ENCODE results near the gene BLVRB. TPM values are rescaled to one million over a fixed set of nuclear protein-coding genes. Genes with fewer than 3 reads are reported as not detected.
"Not testable (repeated sequence)": the region's sequence is repeated elsewhere in the genome, so short reads cannot be mapped to it uniquely, and the experiment has no call there.

The BLVRB gene
- total RNA-seq, 2 experiments from 2014 or later = 21.2 to 21.7 TPM

GRCh38 chr19:40489882-40490230 lies 24.3 kb upstream of the BLVRB start:
- no peak for TF ChIP-seq CTCF (IDR thresholded peaks at IDR 0.05)
- H3K36me3 Mint-ChIP-seq (ENCODE audit: low read depth) = no peaks in the 10 kb centered on the region
- intact Hi-C loops (cut with micrococcal nuclease) = no loop called here
- no peaks in the 10 kb centered on the region for H3K9me3 Mint-ChIP-seq
- POLR2A ChIA-PET = no interaction called here
- peaks cover 17% of the 10 kb centered on the region for H3K27me3 Mint-ChIP-seq
- DNase-seq (no peak), ATAC-seq (no peak)
- H3K4me1 Mint-ChIP-seq (ENCODE audit: low read depth) = peaks cover 6% of the 10 kb centered on the region
- H3K27ac Mint-ChIP-seq = no peak overlapping the region
- CTCF ChIA-PET = no interaction called here
- no peak overlapping the region for H3K4me3 Mint-ChIP-seq

DNA sequence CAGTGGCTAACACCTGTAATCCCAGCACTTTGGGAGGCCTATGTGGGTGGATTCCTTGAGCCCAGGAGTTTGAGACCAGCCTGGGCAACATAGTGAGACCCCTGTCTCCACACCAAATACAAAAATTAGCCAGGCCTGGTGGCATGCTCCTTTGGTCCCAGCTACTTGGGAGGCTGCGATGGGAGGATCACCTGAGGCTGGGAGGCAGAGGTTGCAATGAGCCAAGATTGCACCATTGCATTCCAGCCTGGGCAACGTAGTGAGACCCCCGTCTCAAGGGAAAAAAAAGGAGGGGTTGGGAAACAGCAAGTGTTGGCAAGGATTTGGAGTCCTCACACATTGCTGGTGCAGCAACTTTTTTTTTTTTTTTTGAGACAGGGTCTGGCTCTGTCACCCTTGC lies 20.5 kb upstream of the BLVRB start:
- Mint-ChIP-seq H3K27me3 (peaks cover 18% of the 10 kb centered on the region), H3K9me3 (no peaks in the 10 kb centered on the region), H3K36me3 (ENCODE audit: low read depth) (no peaks in the 10 kb centered on the region), H3K27ac (no peak overlapping the region), H3K4me1 (ENCODE audit: low read depth) (peaks cover 6% of the 10 kb centered on the region), H3K4me3 (no peak overlapping the region)
- no peak for ATAC-seq
- no peak for TF ChIP-seq CTCF (IDR thresholded peaks at IDR 0.05)
- intact Hi-C loops (cut with micrococcal nuclease) = no loop called here
- POLR2A ChIA-PET = interaction anchor here (0.6 to 0.7 kb wide), 2 partner anchors 93 to 237 kb away, joined by 3 read pairs; no protein-coding TSS in a partner anchor
- CTCF ChIA-PET = no interaction called here
- DNase-seq = no peak

DNA sequence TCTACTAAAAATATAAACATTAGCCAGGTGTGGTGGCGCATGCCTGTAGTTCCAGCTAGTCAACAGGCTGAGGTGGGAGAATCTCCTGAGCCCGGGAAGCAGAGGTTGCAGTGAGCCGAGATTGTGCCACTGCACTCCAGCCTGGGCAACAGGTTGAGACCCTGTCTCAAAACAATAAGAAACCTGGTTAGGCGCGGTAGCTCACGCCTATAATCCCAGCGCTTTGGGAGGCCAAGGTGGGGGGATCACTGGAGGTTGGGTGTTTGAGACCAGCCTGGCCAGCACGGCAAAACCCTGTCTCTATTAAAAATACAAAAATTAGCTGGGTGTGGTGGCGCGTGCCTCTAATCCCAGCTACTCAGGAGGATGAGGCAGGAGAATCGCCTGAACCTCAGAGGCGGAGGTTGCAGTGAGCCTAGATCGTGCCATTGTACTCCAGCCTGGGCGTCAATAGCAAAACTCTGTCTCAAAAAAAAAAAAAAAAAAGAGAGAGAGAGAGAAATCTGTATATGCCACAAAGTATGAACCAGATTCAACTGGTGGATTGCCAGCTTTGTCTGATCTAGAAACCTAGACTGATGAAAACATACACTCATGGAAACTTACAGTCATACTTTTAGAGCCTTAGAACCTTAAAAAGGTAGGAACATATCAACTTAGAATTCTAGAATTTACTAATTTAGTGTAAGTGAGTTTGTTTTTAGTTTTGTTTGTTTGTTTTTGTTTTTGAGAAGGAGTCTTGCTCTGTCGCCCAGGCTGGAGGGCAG lies 10.5 kb upstream of the BLVRB start:
- CTCF ChIA-PET = interaction anchor here (1.4 kb wide), 1 partner anchor 159 kb away, joined by 4 read pairs; no protein-coding TSS in a partner anchor
- H3K9me3 Mint-ChIP-seq; intact Hi-C loops (cut with micrococcal nuclease); H3K36me3 Mint-ChIP-seq (ENCODE audit: low read depth); DNase-seq; POLR2A ChIA-PET; H3K4me3 Mint-ChIP-seq; H3K27ac Mint-ChIP-seq; H3K4me1 Mint-ChIP-seq (ENCODE audit: low read depth); H3K27me3 Mint-ChIP-seq: not testable (repeated sequence)
- ATAC-seq = peak; percentile 53

DNA sequence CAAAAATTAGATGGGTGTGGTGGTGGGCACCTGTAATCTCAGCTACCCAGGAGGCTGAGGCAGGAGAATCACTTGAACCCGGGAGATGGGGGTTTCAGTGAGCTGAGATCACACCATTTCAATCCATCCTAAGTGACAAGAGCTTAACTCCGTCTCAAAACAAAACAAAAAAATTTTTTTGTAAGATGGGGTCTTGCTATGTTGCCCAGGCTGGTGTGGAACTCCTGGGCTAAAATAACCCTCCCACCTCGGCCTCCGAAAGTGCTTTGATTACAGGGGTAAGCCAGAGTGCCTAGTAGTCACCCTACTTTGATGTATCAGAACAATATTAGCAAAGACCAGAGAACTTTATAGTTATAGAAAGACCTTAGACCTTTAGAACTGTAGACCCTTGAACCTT lies 9.2 kb upstream of the BLVRB start:
- Mint-ChIP-seq H3K36me3 (ENCODE audit: low read depth) (no peaks in the 10 kb centered on the region), H3K4me1 (ENCODE audit: low read depth) (peaks cover 2% of the 10 kb centered on the region), H3K4me3 (no peak overlapping the region), H3K27me3 (peaks cover 1% of the 10 kb centered on the region), H3K27ac (no peak overlapping the region), H3K9me3 (no peaks in the 10 kb centered on the region)
- DNase-seq (no peak), ATAC-seq (no peak)
- no peak for TF ChIP-seq CTCF (IDR thresholded peaks at IDR 0.05)
- ChIA-PET POLR2A (no interaction called here), CTCF (interaction anchor here (1.3 kb wide), 1 partner anchor 10 kb away, joined by 4 read pairs; no protein-coding TSS in a partner anchor)
- intact Hi-C loops (cut with micrococcal nuclease) = no loop called here

DNA sequence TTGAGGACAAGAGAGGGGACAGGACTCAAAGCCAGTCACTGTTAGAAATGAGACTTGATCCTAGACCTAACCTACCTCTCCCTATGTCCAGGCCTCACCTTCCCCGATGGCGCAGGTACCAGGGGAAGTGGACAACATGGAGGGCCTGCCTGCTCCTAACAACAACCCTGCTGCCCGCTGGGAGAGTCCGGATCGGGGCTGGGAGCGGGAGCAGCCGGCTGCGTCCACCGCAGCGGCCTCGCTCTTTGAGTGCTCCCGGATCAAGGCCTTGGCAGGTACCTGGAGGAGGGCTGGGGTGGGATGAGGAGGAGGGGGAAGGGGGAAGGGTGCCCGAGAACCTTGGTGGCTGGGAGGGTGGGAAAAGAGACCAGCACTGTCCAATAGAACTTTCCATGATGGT lies 7.0 kb upstream of the BLVRB start:
- Mint-ChIP-seq H3K36me3 (ENCODE audit: low read depth) (no peaks in the 10 kb centered on the region), H3K9me3 (no peaks in the 10 kb centered on the region), H3K4me3 (no peak overlapping the region), H3K27ac (no peak overlapping the region), H3K4me1 (ENCODE audit: low read depth) (peaks cover 2% of the 10 kb centered on the region), H3K27me3 (peaks cover 2% of the 10 kb centered on the region)
- DNase-seq (no peak), ATAC-seq (no peak)
- TF ChIP-seq CTCF (IDR thresholded peaks at IDR 0.05) = no peak
- intact Hi-C loops (cut with micrococcal nuclease) = no loop called here
- ChIA-PET CTCF (no interaction called here), POLR2A (no interaction called here)

Data from activated CD8-positive, alpha-beta T cell treated with anti-CD3 and anti-CD28 coated beads for 36 hours (primary cell).